ENCODE measurements around the gene GRID1.

DNA sequence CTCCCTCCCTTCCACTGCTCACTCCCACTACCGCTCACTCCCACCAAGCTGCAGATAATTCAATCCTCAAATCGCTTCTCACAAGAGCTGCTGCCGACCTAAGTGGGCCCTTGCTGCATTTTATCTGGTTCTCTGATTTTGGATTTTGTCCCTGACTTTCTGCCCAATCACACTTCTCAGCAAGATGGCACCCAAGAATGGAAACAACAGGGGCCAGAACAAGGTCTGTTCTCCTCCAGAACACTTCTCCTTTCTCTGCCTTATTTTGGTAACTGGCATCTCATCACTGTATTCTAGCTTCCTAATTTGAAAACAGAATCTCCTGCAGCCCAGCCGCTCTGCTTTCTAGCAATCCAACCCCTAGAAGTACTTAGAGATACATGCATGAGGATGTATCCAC is 172.8 kb downstream of the GRID1 start:
- TF ChIP-seq GATA2 (IDR thresholded peaks at IDR 0.05; ENCODE audit: low read depth, low read length) = no peak
- TF ChIP-seq GATA3 (IDR thresholded peaks at IDR 0.05; ENCODE audit: low read depth, low read length) = no peak

All from SH-SY5Y (cell line).